Dermis microvascular lymphatic vessel endothelial cell (primary cell): ENCODE data around the gene CDADC1. TPM values are rescaled to one million over a fixed set of nuclear protein-coding genes. Genes with fewer than 3 reads are reported as not detected.
"Not testable (repeated sequence)": the region's sequence is repeated elsewhere in the genome, so short reads cannot be mapped to it uniquely, and the experiment has no call there.

Experiments
- DNase-seq, 2 donors: peaks; one replicate each; pipeline versions ENCODE4 v3.0.0 to v3.0.0-alpha.2; 2010; ENCODE audit warnings: low read depth in 2 of 2
- total RNA-seq: library from RNA; depleted of rRNA; stranded (reverse); fragments of >200 nt; gene quantifications from 2 replicates; pipeline ENCODE4 v1.2.1, GENCODE V29; 2014

Gene CDADC1
- total RNA-seq, 1 donor from 2014 or later = 1.7 TPM

DNA sequence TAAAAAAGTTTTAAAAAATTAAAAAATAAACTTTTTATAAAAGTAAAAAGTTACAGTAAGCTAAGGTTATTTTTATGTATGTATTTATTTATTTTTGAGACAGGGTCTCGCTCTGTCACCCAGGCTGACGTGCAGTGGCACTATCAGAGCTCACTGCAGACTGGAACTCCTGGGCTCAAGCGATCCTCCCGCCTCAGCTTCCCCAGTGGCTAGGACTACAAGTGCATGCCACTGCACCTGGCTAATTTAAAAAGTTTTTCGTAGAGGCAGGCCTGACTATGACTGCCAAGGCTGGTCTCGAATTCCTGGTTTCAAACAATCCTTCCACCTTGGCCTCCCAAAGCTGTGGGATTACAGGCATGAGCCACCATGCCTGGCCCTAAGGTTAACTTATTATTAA is 64.1 kb downstream of the CDADC1 start:
- no peak for DNase-seq

DNA sequence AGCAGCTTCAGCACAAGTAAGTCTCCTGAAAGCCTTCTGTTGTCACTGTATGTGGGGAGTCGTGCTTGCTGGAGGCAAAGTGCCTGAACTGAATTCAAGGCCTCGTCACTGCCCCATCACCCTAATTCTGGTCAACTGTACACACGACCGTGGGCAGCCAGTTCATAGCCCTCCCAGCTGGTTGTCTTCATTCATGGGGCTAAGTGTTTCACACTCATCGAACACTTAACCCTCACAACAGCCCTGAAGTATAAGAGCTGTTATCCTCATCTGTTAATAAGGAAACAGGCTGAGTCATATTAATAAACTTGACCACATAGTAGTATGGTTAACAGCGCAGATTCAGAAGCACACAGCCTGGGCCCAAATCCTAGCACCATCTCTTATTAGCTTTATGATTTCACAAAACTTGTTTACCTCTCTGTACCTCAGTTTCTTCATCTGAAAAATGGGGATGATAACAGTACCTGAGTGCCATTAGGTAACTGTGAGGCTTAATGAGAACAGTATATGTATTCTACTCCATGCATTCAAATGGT is 66.7 kb downstream of the CDADC1 start:
- no peak for DNase-seq

DNA sequence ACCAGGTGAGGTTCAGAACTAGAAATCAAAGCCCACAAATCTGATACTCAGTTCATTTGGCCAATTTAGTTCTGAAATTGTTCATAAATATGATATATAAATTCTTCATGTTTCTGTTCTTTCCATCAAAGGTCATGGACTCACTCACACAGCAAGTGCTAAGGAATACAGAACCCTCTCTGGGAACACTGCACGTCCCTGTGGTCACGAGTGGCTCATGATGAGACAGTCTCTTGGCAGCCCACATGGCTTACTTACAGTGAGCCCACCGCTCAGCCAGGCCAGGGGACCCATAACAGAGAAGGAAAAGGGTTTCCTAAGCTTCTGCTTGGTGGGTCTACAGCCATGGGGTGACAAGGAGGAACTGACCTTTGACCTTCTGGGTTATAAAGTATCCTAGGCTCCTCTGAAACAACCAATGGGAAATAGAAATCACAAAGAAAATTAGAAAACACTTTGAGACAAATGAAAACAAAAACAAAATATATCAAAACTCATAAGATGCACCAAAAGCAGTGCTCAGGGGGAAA is 67.4 kb downstream of the CDADC1 start:
- DNase-seq = no peak

DNA sequence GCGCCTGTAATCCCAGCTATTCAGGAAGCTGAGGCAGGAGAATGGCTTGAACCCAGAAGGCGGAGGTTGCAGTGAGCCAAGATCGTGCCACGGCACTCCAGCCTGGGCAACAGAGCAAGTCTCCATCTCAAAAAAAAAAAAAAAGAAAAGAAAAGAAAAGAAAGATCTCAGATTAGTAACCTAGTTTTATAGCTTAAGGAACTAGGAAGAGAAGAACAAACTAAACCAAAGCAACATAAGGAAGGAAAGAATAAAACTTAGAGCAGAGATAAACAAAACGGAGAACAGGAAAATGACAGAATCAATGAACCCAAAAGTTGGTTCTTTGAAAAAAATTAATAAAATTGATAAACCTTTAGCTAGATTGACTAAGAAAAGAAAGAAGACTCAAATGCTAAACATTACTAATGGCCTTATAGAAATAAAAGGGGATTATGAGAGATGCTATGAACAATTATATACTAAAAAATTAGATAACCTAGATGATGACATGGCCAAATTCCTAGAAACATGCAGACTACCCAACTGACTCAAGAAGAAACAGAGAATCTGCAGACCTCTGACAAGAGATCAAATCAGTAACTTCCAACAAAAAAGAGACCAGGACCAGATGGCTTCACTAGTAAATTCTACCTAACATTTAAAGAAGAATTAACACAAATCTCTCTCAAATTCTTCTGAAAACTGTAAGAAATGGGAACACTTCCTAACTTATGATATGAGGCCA is 68.2 kb downstream of the CDADC1 start:
- no peak for DNase-seq

DNA sequence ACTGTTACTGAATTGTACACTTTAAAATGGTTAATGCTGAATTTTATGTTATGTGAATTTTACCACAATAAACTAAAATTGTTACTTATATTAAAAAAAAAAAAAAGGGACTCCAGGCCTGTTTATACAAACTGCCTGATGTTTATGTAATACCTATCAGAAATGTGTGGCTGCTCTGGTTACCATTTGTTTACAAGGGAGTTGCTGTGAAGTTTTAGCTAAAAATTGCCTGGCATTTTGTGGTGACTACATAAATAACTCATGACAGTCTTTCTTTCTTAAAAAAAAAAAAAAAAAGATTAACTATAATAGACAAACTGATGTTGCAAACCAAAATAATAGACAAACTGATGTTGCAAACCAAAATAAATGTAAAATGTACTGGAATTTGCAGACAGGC is 71.8 kb downstream of the CDADC1 start:
- DNase-seq = no peak

DNA sequence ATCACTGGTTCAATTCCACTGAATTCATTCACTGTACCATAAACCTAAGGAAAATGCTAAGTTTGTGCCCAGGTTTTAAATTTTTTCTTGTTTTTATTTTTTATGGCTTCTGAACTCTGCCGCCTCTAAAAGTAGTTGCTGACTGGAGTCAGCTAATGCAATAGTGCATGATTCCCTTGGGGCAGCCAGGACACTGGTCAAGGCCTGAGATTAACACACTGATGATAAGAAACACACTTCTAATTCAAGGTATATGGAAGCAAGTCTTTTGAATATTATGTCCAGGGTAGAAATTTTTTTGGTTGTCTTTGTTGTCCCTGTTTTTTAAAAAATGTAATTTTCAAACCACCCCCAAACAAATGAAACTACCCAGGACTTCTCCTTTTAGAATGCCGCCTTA is 72.2 kb downstream of the CDADC1 start:
- no peak for DNase-seq

DNA sequence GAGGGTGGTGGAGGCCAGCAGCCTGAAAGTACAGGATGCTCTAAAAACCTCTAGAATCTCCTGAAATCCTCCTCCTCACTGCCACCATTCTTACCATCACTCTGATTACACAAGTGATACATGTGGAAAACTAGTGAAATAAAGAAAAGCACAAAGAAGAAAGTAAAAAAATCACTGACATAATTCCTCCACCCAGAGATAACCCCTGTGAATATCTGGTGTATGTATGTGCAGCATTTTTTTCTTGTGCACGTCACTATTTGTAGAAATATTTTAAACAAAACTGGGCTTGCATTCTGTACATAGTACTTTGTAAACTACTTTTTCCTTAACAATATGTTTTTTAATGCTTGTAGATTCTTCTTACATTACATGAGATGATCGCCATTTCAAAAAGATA is 73.2 kb downstream of the CDADC1 start:
- DNase-seq = no peak

DNA sequence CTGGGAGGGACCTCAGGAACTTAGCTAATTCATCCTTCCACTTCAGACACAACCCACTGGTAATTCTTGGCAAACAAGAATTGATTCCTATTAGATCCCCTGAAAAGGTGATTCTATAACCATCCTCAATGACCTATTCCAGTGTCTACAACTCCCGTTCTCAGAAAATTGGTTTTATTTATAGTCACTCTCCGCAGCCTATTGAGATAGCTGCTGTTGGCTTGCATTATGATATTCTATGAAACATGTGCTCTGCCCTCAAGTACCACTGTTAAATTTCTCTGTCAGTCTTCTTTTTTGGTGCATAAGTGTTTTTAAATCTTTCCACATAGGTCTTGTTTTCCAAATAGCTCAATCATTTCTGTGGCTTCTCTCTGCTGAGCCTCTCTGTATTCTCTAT is 75.0 kb downstream of the CDADC1 start:
- DNase-seq = no peak

DNA sequence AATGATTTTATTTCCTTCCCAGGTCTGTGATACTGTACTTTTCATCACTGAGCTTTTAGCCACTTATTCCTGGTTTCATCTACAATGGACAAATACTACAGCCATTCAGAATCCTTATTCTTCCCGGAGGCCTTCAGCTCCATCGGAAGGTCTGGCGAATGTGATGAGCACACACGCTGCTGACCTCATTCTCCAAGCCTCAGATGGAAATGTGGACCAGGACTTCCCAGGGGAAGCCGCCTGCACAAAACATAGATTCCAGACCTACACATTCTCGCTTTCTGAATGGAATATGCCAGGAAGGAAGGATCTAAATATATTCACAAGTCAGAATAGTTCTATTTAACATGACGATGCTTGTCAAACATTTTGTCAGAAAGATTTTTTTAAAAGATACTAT is 75.6 kb downstream of the CDADC1 start:
- no peak for DNase-seq

DNA sequence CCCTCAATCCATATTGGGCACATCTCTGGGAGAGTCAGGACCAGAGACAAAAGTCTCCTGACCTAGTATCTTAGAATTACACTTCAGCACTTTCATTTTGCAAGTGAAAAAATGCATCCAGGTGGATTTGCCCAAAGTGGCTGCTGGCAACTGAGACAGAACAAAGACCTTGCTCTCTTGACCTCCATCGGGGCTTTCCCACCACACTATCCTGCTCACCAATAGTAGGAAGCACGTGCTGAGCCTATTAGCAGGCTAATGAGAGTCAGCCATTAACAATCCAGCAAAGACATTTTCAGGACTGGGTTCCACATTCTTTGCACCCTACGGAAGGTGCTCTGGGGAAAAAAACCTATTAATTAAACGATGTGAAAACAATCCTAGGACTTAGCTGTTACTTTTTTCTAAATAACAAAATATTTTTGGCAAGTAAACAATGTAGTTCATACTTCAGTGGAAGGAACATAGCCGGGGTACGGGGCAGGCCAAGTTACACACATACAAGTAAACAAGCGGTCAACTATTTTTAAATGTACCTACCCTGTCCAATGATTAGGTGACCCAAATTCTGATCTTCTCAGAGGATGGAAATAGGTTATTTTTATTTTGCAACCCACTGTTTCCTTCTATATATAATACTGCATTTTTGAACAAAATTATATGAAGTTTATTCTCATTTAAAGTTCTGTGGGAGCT is 78.6 kb downstream of the CDADC1 start:
- no peak for DNase-seq

DNA sequence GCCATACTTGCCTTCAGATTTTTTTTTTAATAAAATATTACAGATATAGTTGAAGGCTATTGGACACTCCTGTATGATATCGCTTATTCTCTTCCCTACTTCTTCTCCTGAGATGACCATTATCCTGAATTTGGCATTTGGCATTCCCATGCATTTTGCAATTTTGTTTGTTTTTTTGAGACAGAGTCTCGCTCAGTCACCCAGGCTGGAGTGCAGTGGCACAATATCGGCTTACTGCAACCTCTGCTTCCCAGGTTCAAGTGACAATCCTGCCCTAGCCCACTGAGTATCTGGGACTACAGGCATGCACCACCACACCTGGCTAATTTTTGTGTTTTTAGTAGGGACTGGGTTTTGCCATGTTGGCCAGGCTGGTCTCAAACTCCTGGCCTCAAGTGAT is 79.4 kb downstream of the CDADC1 start:
- DNase-seq = not testable (repeated sequence)

DNA sequence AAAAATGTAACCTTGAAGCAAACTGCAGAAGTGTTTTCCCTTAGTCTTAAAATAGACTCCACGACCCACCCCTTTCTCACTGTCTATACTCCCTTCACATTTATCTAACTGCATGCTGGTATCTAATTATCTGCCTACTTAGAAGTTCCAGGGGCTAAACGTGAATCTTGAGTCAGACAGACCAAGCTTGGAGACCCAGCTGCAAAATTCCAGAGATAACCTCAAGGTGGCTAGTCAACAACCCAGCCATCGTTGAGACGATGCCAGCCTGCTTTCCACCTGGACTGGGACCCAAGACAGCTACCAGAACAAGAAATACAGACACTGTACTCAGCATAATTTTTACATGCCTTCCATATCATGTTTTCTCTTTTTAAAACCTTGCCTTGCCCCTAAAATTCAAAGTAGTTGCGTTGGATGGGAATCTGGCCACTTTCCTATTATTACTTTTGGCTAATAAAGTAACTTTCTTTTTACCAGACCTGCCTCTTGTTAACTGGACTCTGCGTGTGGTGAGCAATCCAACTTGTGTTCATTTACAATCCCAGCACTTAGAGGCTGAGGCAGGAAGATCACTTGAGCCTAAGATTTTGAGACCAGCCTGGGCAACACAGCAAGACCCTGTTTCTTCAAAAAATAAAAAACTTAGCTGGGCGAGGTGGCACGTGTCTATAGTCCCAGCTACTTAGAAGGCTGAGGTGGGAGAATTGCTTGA is 82.3 kb downstream of the CDADC1 start:
- no peak for DNase-seq

DNA sequence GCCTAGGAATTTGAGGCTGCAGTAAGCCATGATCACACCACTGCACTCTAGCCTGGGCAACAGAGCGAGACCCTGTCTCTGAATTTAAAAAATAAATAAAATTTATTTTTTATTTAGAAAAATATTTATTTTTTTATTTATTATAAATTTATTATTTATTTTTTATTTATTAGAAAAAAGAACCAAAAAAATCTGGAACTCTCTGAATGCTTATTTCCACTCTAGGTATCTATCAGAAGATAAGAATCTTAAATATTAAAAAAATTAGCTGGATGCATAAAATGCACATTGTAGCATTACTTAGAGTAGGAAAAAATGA is 82.8 kb downstream of the CDADC1 start:
- DNase-seq = no peak

DNA sequence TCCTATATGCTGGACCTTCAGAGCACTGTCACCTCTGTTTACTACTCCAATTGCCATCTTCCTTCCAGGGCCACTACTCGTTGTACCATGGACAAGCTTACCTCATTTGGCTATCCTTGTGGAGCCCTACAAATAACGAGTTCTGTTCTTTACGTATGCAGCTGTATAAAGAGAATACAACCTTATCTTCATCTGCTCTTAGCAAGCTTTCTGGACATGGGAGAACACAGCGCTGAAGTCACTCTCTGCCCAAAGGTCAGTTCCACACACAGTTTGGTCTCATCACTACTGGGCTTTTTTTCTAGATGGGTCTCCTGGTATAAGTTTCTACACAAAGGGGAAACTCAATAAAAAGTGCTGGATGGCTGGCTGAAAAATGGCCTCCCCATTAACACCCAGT is 88.9 kb downstream of the CDADC1 start:
- no peak for DNase-seq

DNA sequence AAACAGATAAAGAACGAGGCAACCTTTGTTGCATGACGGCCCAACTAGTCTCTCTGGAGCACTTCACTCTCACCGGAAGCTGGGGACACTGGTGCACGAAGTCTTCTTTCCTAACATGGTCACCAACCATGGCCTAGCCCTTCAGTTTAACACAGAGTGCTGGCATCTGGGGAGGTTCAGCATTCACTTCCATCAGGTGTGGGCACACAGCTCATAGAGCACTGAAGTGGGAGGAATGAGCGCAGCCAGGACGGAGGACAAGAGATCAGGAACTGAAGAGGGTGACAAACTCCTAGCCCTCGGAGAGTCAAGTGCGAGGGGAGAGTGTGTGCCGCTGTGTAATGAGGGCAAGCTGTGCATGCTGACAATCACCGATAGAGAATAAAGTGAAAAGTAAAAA is 92.4 kb downstream of the CDADC1 start:
- no peak for DNase-seq

DNA sequence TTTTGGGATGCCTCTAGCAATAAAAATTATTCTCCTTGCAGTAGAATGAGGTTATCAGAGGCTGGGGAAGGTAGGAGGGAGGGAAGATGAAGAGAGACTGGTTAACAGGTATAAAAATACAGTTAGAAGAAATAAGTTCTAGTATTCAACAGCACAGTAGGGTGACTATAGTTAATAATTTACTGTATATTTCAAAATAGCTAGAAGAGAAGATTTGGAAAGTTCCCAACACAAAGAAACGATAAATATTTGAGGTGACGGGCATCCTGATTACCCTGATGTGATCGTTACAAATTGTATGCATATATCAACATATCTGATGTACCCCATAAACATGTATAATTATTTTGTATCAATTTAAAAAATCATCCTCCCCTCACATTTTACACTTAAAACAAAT is 93.8 kb downstream of the CDADC1 start:
- DNase-seq = no peak

DNA sequence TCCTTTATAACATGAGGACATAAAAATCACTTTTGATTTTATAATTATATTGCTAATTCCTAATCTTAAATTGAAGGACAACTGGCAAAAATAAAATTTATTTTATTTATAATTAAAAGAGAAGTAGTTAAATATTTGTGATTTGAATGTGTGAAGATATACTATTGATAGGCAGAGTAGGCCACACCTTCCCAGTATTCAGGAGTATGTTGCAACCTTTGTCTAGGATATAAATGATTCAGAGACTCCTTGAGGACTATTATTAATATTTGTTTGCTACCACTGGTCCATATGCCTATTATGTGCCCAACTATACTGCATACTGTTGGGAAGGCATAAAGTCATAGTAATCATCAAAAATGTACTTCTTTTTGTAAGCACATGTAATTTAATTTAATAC is 94.2 kb downstream of the CDADC1 start:
- DNase-seq = no peak

DNA sequence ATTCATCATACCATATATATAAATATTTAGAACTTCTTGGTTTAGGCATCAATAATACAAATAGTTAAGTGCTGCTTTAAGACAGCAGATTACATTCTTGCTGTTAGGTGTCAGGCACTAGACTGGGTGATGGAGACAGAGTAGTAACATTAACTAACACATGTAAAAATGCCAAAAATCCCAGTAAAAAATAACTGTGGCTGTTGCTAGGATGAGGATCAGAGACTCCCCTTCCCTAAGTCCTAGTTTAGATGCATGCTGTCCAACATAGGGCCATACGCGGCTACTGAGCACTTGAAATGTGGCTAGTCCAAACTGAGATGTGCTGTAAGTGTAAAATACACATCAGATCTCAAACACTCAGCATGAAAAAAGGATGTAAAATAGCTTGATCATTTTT is 94.7 kb downstream of the CDADC1 start:
- DNase-seq = no peak
